ENCODE measurements around the gene ODF4. TPM values are rescaled to one million over a fixed set of nuclear protein-coding genes. Genes with fewer than 3 reads are reported as not detected.
A peak's percentile ranks its signal among the peaks of the same experiment; 100 is the strongest.

Gene ODF4
- total RNA-seq, 1 experiment from 2014 or later = not detected

DNA sequence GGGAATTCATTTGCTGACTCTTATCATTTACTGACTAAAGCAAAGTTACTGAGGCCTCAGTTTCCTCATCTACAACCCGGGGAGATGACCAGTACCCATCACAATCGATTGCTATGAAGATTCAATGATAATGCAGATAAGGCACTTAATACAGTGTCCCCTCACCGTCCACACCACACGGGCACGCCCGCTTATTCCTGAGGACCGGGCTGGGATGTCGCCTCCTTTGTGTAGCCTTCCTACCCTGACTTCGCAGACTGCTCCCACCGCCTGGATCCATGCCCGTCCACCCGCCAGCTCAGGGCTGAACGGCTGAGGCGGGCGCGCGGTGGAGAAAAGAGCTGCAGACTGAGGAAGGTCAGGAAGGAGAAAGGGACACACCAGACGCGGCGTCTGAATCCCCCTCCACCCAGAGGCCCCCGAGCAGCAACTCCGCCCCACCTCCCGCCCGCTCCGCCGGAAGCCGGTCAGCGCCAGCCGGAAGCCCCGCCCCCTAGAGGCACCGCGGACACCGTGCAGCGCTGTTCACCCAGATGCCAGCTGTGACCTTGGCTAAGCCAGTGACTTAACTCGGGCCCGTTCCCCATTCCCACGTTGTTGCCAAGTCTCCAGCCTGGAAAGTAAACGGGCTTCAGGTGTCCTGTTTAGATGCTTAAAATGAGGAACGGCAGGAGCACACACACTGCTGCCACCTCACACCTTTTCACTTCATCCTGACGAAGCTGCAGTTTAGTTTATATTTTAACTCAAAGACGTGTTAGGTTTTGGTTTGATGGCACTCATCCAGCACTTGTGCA, 36.8 kb downstream of the ODF4 start, which contains the start of gene KRABD2 (continued):
- TF ChIP-seq SMAD3 (CRISPR knock-in tag; IDR thresholded peaks at IDR 0.05; ENCODE audit: borderline replicate concordance) (peak; percentile 9), FOXK1 (CRISPR knock-in tag; IDR thresholded peaks at IDR 0.05) (peak; percentile 87), GTF2I (CRISPR knock-in tag; conservative IDR thresholded peaks at IDR 0.05) (no peak), ZNF232 (CRISPR knock-in tag; IDR thresholded peaks at IDR 0.05) (peak; percentile 67; the same call in 1 of the 2 replicates), NR2C2 (CRISPR knock-in tag; IDR thresholded peaks at IDR 0.05) (no peak; the same call in 1 of the 2 replicates), CREM (CRISPR knock-in tag; IDR thresholded peaks at IDR 0.05) (no peak; the same call in 1 of the 2 replicates), IRF2 (CRISPR knock-in tag; IDR thresholded peaks at IDR 0.05; ENCODE audit: borderline replicate concordance, low read depth) (0 out of 2 replicates have a peak, but pooled peaks have one; percentile 80), CBFB (CRISPR knock-in tag; IDR thresholded peaks at IDR 0.05; ENCODE audit: low read depth) (peak; percentile 36), ZNF396 (CRISPR knock-in tag; IDR thresholded peaks at IDR 0.05; ENCODE audit: borderline replicate concordance) (no peak), ZNF138 (CRISPR knock-in tag; conservative IDR thresholded peaks at IDR 0.05) (peak; percentile 95), SOX15 (CRISPR knock-in tag; IDR thresholded peaks at IDR 0.05) (no peak), KAT7 (CRISPR knock-in tag; IDR thresholded peaks at IDR 0.05; ENCODE audit: borderline replicate concordance) (no peak), MYBL2 (CRISPR knock-in tag; IDR thresholded peaks at IDR 0.05) (peak; percentile 92), ZNF671 (CRISPR knock-in tag; IDR thresholded peaks at IDR 0.05) (peak; percentile 91), ATF1 (CRISPR knock-in tag; IDR thresholded peaks at IDR 0.05) (peak; percentile 86; the same call in 1 of the 2 replicates), ZNF263 (CRISPR knock-in tag; IDR thresholded peaks at IDR 0.05; ENCODE audit: low read depth) (no peak; the same call in 1 of the 2 replicates), SP1 (CRISPR knock-in tag; conservative IDR thresholded peaks at IDR 0.05) (peak; percentile 94), NR1H2 (CRISPR knock-in tag; IDR thresholded peaks at IDR 0.05) (no peak)
- TF ChIP-seq, protein P1, sequence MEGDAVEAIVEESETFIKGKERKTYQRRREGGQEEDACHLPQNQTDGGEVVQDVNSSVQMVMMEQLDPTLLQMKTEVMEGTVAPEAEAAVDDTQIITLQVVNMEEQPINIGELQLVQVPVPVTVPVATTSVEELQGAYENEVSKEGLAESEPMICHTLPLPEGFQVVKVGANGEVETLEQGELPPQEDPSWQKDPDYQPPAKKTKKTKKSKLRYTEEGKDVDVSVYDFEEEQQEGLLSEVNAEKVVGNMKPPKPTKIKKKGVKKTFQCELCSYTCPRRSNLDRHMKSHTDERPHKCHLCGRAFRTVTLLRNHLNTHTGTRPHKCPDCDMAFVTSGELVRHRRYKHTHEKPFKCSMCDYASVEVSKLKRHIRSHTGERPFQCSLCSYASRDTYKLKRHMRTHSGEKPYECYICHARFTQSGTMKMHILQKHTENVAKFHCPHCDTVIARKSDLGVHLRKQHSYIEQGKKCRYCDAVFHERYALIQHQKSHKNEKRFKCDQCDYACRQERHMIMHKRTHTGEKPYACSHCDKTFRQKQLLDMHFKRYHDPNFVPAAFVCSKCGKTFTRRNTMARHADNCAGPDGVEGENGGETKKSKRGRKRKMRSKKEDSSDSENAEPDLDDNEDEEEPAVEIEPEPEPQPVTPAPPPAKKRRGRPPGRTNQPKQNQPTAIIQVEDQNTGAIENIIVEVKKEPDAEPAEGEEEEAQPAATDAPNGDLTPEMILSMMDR (IDR thresholded peaks at IDR 0.05) = peak; percentile 46; the same call in 1 of the 2 replicates
- TF ChIP-seq, protein P2, sequence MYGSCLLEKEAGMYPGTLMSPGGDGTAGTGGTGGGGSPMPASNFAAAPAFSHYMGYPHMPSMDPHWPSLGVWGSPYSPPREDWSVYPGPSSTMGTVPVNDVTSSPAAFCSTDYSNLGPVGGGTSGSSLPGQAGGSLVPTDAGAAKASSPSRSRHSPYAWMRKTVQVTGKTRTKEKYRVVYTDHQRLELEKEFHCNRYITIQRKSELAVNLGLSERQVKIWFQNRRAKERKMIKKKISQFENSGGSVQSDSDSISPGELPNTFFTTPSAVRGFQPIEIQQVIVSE (CRISPR knock-in tag; IDR thresholded peaks at IDR 0.05; ENCODE audit: borderline replicate concordance) = no peak; the same call in 1 of the 2 replicates
- TF ChIP-seq, protein P3, sequence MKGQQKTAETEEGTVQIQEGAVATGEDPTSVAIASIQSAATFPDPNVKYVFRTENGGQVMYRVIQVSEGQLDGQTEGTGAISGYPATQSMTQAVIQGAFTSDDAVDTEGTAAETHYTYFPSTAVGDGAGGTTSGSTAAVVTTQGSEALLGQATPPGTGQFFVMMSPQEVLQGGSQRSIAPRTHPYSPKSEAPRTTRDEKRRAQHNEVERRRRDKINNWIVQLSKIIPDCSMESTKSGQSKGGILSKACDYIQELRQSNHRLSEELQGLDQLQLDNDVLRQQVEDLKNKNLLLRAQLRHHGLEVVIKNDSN (CRISPR knock-in tag; IDR thresholded peaks at IDR 0.05) = peak; percentile 50
- TF ChIP-seq, protein P4, sequence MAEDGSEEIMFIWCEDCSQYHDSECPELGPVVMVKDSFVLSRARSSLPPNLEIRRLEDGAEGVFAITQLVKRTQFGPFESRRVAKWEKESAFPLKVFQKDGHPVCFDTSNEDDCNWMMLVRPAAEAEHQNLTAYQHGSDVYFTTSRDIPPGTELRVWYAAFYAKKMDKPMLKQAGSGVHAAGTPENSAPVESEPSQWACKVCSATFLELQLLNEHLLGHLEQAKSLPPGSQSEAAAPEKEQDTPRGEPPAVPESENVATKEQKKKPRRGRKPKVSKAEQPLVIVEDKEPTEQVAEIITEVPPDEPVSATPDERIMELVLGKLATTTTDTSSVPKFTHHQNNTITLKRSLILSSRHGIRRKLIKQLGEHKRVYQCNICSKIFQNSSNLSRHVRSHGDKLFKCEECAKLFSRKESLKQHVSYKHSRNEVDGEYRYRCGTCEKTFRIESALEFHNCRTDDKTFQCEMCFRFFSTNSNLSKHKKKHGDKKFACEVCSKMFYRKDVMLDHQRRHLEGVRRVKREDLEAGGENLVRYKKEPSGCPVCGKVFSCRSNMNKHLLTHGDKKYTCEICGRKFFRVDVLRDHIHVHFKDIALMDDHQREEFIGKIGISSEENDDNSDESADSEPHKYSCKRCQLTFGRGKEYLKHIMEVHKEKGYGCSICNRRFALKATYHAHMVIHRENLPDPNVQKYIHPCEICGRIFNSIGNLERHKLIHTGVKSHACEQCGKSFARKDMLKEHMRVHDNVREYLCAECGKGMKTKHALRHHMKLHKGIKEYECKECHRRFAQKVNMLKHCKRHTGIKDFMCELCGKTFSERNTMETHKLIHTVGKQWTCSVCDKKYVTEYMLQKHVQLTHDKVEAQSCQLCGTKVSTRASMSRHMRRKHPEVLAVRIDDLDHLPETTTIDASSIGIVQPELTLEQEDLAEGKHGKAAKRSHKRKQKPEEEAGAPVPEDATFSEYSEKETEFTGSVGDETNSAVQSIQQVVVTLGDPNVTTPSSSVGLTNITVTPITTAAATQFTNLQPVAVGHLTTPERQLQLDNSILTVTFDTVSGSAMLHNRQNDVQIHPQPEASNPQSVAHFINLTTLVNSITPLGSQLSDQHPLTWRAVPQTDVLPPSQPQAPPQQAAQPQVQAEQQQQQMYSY (CRISPR knock-in tag; IDR thresholded peaks at IDR 0.05) = no peak
- TF ChIP-seq, protein P5, sequence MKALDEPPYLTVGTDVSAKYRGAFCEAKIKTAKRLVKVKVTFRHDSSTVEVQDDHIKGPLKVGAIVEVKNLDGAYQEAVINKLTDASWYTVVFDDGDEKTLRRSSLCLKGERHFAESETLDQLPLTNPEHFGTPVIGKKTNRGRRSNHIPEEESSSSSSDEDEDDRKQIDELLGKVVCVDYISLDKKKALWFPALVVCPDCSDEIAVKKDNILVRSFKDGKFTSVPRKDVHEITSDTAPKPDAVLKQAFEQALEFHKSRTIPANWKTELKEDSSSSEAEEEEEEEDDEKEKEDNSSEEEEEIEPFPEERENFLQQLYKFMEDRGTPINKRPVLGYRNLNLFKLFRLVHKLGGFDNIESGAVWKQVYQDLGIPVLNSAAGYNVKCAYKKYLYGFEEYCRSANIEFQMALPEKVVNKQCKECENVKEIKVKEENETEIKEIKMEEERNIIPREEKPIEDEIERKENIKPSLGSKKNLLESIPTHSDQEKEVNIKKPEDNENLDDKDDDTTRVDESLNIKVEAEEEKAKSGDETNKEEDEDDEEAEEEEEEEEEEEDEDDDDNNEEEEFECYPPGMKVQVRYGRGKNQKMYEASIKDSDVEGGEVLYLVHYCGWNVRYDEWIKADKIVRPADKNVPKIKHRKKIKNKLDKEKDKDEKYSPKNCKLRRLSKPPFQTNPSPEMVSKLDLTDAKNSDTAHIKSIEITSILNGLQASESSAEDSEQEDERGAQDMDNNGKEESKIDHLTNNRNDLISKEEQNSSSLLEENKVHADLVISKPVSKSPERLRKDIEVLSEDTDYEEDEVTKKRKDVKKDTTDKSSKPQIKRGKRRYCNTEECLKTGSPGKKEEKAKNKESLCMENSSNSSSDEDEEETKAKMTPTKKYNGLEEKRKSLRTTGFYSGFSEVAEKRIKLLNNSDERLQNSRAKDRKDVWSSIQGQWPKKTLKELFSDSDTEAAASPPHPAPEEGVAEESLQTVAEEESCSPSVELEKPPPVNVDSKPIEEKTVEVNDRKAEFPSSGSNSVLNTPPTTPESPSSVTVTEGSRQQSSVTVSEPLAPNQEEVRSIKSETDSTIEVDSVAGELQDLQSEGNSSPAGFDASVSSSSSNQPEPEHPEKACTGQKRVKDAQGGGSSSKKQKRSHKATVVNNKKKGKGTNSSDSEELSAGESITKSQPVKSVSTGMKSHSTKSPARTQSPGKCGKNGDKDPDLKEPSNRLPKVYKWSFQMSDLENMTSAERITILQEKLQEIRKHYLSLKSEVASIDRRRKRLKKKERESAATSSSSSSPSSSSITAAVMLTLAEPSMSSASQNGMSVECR (CRISPR knock-in tag; IDR thresholded peaks at IDR 0.05; ENCODE audit: borderline replicate concordance) = peak; percentile 82; the same call in 1 of the 2 replicates
- TF ChIP-seq, protein P6, sequence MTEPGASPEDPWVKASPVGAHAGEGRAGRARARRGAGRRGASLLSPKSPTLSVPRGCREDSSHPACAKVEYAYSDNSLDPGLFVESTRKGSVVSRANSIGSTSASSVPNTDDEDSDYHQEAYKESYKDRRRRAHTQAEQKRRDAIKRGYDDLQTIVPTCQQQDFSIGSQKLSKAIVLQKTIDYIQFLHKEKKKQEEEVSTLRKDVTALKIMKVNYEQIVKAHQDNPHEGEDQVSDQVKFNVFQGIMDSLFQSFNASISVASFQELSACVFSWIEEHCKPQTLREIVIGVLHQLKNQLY (CRISPR knock-in tag; IDR thresholded peaks at IDR 0.05) = no peak
- TF ChIP-seq, protein P7, sequence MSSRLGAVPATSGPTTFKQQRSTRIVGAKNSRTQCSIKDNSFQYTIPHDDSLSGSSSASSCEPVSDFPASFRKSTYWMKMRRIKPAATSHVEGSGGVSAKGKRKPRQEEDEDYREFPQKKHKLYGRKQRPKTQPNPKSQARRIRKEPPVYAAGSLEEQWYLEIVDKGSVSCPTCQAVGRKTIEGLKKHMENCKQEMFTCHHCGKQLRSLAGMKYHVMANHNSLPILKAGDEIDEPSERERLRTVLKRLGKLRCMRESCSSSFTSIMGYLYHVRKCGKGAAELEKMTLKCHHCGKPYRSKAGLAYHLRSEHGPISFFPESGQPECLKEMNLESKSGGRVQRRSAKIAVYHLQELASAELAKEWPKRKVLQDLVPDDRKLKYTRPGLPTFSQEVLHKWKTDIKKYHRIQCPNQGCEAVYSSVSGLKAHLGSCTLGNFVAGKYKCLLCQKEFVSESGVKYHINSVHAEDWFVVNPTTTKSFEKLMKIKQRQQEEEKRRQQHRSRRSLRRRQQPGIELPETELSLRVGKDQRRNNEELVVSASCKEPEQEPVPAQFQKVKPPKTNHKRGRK (CRISPR knock-in tag; IDR thresholded peaks at IDR 0.05; ENCODE audit: borderline replicate concordance) = 0 out of 2 replicates have a peak, but pooled peaks have one; percentile 69

Data from WTC11 (cell line).